ENCODE results near the gene SPEF2. TPM values are rescaled to one million over a fixed set of nuclear protein-coding genes. Genes with fewer than 3 reads are reported as not detected.

Gene SPEF2
- total and polyA plus RNA-seq, 2 of the 13 experiments (the other 11 are each of a cell fraction or from before 2014, with no cell fraction given), result 1.5 to 2.3 TPM

- Histone ChIP-seq H3K79me2 (ENCODE audit: insufficient read depth, low read length) (no peaks in the 10 kb centered on the region), H3K4me3 (replicated peaks in 1 of 3; ENCODE audit: insufficient read depth in 1 of 3, low read depth in 2 of 3, low read length in 3 of 3) (no peak overlapping the region), H4K20me1 (ENCODE audit: insufficient read depth, low read length) (no peaks in the 10 kb centered on the region), H3K27me3 (ENCODE audit: control insufficient read depth in 1 of 2, insufficient read depth in 2 of 2, low read length in 2 of 2) (peaks cover 0 to 5% of the 10 kb centered on the region in 2 experiments; a peak in 2 of 5 replicates), H3K9ac (ENCODE audit: insufficient read depth, low read depth, low read length) (no peak overlapping the region), H3K36me3 (replicated peaks in 1 of 2; ENCODE audit: control insufficient read depth in 1 of 2, insufficient read depth in 2 of 2, low read length in 2 of 2) (no peaks in the 10 kb centered on the region), H2AFZ (ENCODE audit: low read length) (no peak overlapping the region), H3K4me1 (ENCODE audit: insufficient read depth, low read length) (no peaks in the 10 kb centered on the region), H3K4me2 (ENCODE audit: low read depth, low read length) (no peak overlapping the region), H3K9me3 (ENCODE audit: low read length) (no peaks in the 10 kb centered on the region), H3K27ac (ENCODE audit: extremely low read length, insufficient read depth, low read length) (no peak overlapping the region)
- no TSS peak for BruUV-seq (replicated peaks)
- in situ Hi-C loops (cut with HindIII; ENCODE audit: extremely low pct_ligation_motif_present, low pct_unique_long_range_greater_than_20kb), result no loop called here
- no peak for ATAC-seq
- no peak for FAIRE-seq
- DNase-seq (ENCODE audit: low spot score), result no peak
- intact Hi-C loops (cut with micrococcal nuclease; ENCODE audit: unreplicated experiment), result no loop called here
- WGBS (ENCODE audit: low lambda C conversion rate), result 4% methylated on average over 3 of the region's 3 CpGs
- CTCF ChIA-PET (ENCODE audit: low intra/inter-chr PET ratio, low total read pairs), result no interaction called here
- TF ChIP-seq STAT5B (CRISPR knock-in tag; IDR thresholded peaks at IDR 0.05) (no peak), KDM5B (CRISPR knock-in tag; IDR thresholded peaks at IDR 0.05; ENCODE audit: borderline replicate concordance) (no peak), PHF8 (CRISPR knock-in tag; IDR thresholded peaks at IDR 0.05) (no peak), KAT2B (IDR thresholded peaks at IDR 0.05; ENCODE audit: borderline replicate concordance, low read depth, low read length) (no peak), CBFB (CRISPR knock-in tag; IDR thresholded peaks at IDR 0.05) (no peak), ZSCAN20 (CRISPR knock-in tag; IDR thresholded peaks at IDR 0.05; ENCODE audit: borderline replicate concordance) (no peak), TGIF2 (CRISPR knock-in tag; IDR thresholded peaks at IDR 0.05) (no peak), ZNF768 (CRISPR knock-in tag; IDR thresholded peaks at IDR 0.05) (no peak), ZNF234 (CRISPR knock-in tag; conservative IDR thresholded peaks at IDR 0.05) (no peak), NFRKB (IDR thresholded peaks at IDR 0.05) (no peak), TBX3 (IDR thresholded peaks at IDR 0.05; ENCODE audit: borderline replicate concordance) (no peak), SP4 (CRISPR knock-in tag; IDR thresholded peaks at IDR 0.05) (no peak), TCF7L2 (IDR thresholded peaks at IDR 0.05; ENCODE audit: low read depth, low read length) (no peak), ZNF547 (CRISPR knock-in tag; IDR thresholded peaks at IDR 0.05) (no peak), ZNF562 (CRISPR knock-in tag; IDR thresholded peaks at IDR 0.05; ENCODE audit: borderline replicate concordance) (no peak), ZNF282 (IDR thresholded peaks at IDR 0.05; ENCODE audit: partially characterized antibody) (no peak)
- POLR2A ChIA-PET, result no interaction called here
Observed at GRCh38 chr5:35826056-35826455, 208.4 kb downstream of the SPEF2 start.
